ENCODE results near the gene PIPOX. TPM values are rescaled to one million over a fixed set of nuclear protein-coding genes. Genes with fewer than 3 reads are reported as not detected.

Gene PIPOX
- total and polyA plus RNA-seq, 2 experiments from 2014 or later, result 10.2 to 15.8 TPM

- H3K27ac ChIP-seq, result no peak overlapping the region
- no peak for TF ChIP-seq EZH2phosphoT487 (IDR thresholded peaks at IDR 0.05; ENCODE audit: low read depth, severe bottlenecking, unreplicated experiment)
- TF ChIP-seq CTCF (IDR thresholded peaks at IDR 0.05; ENCODE audit: poor library complexity), result no peak
- no peak for TF ChIP-seq EZH2 (IDR thresholded peaks at IDR 0.05; ENCODE audit: borderline replicate concordance)
- H3K79me2 ChIP-seq, result no peaks in the 10 kb centered on the region
- WGBS (ENCODE audit: low lambda C conversion rate, missing lambda C conversion rate), result 88% methylated on average over 13 of the region's 13 CpGs
- H3K4me3 ChIP-seq, result no peak overlapping the region
- H3K9me3 ChIP-seq (ENCODE audit: low read depth), result no peaks in the 10 kb centered on the region
- no peak overlapping the region for H2AFZ ChIP-seq
- no peaks in the 10 kb centered on the region for H3K9me2 ChIP-seq (replicated peaks; ENCODE audit: insufficient read depth)
- no peaks in the 10 kb centered on the region for H3K27me3 ChIP-seq
- H4K20me1 ChIP-seq (ENCODE audit: insufficient read depth, poor library complexity, severe bottlenecking), result no peaks in the 10 kb centered on the region
- no peak for DNase-seq (ENCODE audit: low spot score)
- no peaks in the 10 kb centered on the region for H3K4me1 ChIP-seq (ENCODE audit: insufficient read depth)
- H3K4me2 ChIP-seq, result no peak overlapping the region
- no peaks in the 10 kb centered on the region for H3K36me3 ChIP-seq (replicated peaks; ENCODE audit: insufficient read depth, low read depth)
Measured at GRCh38 chr17:29091606-29092289, 48.8 kb downstream of the PIPOX start.

GRCh38 chr17:29093090-29093871, 50.3 kb downstream of the PIPOX start:
- Histone ChIP-seq H4K20me1 (ENCODE audit: insufficient read depth, poor library complexity, severe bottlenecking) (no peaks in the 10 kb centered on the region), H3K4me2 (no peak overlapping the region), H3K9me2 (replicated peaks; ENCODE audit: insufficient read depth) (no peaks in the 10 kb centered on the region), H2AFZ (no peak overlapping the region), H3K4me1 (ENCODE audit: insufficient read depth) (no peaks in the 10 kb centered on the region), H3K27me3 (no peaks in the 10 kb centered on the region), H3K36me3 (replicated peaks; ENCODE audit: insufficient read depth, low read depth) (no peaks in the 10 kb centered on the region), H3K79me2 (no peaks in the 10 kb centered on the region), H3K9me3 (ENCODE audit: low read depth) (no peaks in the 10 kb centered on the region), H3K4me3 (no peak overlapping the region), H3K27ac (no peak overlapping the region)
- no peak for TF ChIP-seq CTCF (IDR thresholded peaks at IDR 0.05; ENCODE audit: poor library complexity)
- no peak for TF ChIP-seq EZH2 (IDR thresholded peaks at IDR 0.05; ENCODE audit: borderline replicate concordance)
- no peak for TF ChIP-seq EZH2phosphoT487 (IDR thresholded peaks at IDR 0.05; ENCODE audit: low read depth, severe bottlenecking, unreplicated experiment)
- 96% methylated on average over 20 of the region's 20 CpGs for WGBS (ENCODE audit: low lambda C conversion rate, missing lambda C conversion rate)
- DNase-seq (ENCODE audit: low spot score), result no peak

GRCh38 chr17:29094101-29094708, 51.3 kb downstream of the PIPOX start:
- H3K9me3 ChIP-seq (ENCODE audit: low read depth), result no peaks in the 10 kb centered on the region

More at GRCh38 chr17:29094101-29094708, 51.3 kb downstream of the PIPOX start:
- Histone ChIP-seq H3K4me2 (no peak overlapping the region), H3K9me2 (replicated peaks; ENCODE audit: insufficient read depth) (no peaks in the 10 kb centered on the region), H3K27ac (no peak overlapping the region), H3K4me1 (ENCODE audit: insufficient read depth) (no peaks in the 10 kb centered on the region), H3K79me2 (no peaks in the 10 kb centered on the region), H4K20me1 (ENCODE audit: insufficient read depth, poor library complexity, severe bottlenecking) (no peaks in the 10 kb centered on the region), H3K27me3 (no peaks in the 10 kb centered on the region), H3K36me3 (replicated peaks; ENCODE audit: insufficient read depth, low read depth) (no peaks in the 10 kb centered on the region), H3K4me3 (no peak overlapping the region), H2AFZ (no peak overlapping the region)
- TF ChIP-seq EZH2phosphoT487 (IDR thresholded peaks at IDR 0.05; ENCODE audit: low read depth, severe bottlenecking, unreplicated experiment) (no peak), EZH2 (IDR thresholded peaks at IDR 0.05; ENCODE audit: borderline replicate concordance) (no peak), CTCF (IDR thresholded peaks at IDR 0.05; ENCODE audit: poor library complexity) (no peak)
- no peak for DNase-seq (ENCODE audit: low spot score)
- 92% methylated on average over 11 of the region's 11 CpGs for WGBS (ENCODE audit: low lambda C conversion rate, missing lambda C conversion rate)
